Activated CD4-positive, alpha-beta T cell treated with anti-CD3 and anti-CD28 coated beads, Interleukin-10, Interleukin-2, amounts not matched to agents 100 ng/mL and 50 ng/mL, durations not matched to agents 16 hours and 8 hours (primary cell): ENCODE data around the gene MTCL3.

ENCODE experiments used
- DNase-seq: peaks from one replicate; pipeline ENCODE4 v3.0.0-alpha.2; 2020

MTCL3 gene

GRCh38 chr6:127518710-127519468, at the start of gene MTCL3:
MTCL3 (minus strand) TSS chr6:127519335.
- peak; percentile 79 for DNase-seq

- no peak for DNase-seq
Measured at GRCh38 chr6:127567476-127567875, 48.3 kb upstream of the MTCL3 start.

DNA sequence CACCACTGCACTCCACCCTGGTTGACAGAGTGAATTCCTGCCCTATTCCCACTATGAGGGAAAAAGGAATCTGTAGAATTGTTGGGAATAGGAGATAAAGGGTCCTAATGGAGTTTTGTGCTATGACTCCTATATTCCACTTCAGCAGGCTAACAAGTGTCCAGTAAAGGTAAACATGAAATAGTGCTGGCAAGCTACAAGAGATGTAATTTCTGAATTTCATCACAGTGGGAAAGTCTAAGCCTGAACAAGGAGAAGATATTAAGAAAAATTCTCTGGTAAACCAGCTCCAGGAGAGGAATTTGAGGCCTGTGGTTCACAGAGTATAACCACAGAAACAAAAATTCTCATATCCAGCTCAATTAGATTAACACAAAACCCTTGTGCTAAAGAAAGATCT, 47.5 kb upstream of the MTCL3 start:
- no peak for DNase-seq

GRCh38 chr6:127566119-127566518, 47.0 kb upstream of the MTCL3 start:
- no peak for DNase-seq

GRCh38 chr6:127564761-127565160, 45.6 kb upstream of the MTCL3 start:
- no peak for DNase-seq

DNA sequence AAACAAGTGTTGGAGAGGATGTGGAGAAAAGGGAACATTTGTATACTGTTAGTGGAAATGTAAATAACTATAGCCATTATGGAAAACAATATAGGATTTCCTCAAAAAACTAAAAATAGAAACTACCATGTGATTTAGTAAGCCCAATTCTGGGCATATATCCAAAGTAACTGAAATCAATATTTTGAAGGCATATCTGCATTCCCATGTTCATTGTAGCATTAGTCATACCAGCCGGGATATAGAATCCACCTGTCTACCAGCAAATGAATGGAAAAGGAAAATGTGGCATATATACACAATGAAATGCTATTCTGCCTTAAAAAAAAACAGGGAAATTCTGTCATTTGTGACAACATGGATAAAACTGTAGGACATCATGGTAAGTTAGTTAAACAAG, 42.5 kb upstream of the MTCL3 start:
- DNase-seq, result no peak

DNA sequence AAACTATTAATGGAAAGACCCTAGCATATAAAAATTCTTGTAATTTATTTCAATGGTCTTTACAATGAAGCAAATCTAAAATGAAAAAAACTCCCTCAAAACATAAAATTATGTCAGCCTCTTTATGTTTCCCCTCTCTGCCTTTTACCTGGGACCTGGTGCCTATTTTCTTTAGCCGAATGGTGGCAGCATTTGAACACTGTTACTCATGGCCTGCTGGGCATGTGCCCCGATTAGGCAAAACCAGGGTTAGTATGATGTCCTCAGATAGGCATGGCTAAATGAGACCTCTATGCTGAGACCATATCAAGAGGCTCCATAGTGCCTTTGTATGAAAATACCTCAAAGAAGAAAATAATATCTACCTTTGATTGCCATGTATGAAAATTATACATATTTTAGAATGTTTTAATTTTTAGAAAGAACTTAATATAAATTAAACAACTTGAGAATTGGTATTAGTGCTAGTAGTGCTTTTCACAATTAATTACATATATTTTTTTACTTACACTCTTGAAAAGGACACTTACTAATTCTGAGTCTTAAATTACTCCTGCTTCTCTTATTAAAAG, 35.4 kb upstream of the MTCL3 start:
- DNase-seq, result peak; percentile 55

DNA sequence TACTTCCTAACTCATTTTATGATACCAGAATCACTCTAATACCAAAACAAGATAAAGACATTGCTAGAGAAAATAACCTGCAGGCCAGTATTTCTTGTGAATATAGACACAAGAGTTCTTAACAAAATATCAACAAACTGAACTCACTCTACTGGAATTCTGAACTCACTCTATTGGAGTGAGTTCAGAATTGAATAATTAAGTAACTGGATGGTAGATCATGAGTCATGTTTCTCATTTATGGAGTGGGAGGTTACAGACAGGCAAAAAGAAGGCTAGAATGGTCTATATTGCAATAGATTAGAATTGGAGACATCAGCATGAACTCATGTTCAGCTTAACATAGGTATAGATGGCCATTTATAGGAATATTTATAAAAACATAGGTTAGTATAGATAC, 31.3 kb upstream of the MTCL3 start:
- no peak for DNase-seq

DNA sequence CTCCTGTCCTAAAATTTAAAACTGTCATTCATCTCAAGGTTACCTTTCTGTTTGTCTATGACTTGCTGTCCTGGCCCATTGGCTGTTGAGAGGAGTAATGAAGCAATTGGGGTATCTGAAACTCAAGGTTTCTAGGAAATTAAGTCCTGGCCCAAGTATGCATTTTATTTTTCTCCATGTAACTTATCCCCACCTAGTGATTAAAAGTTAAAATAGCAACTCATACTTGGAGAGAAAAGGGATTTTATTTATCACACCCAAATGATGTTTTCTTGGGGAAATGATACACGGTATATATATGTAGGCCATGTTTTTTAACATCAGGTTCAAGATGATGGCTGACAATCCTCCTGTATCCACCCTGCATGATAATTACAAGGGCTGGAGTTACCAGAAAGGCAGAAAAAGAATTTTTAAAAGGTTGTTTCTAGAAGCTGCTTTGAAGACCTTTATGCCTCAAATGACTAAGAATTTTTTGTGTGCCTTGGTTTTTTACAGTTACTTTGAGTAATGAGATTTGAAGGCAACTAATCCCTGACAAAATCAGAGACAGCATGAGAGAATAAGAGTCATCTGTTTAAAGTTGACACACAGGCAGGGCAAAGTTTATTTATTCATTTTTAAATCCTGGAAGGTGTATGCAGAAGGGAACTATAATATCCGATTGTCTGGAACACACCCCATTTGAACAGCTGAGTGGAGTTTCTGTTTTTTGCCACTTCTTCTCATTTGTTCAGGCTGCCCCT, 28.9 kb upstream of the MTCL3 start:
- DNase-seq, result no peak

GRCh38 chr6:127547215-127547614, 28.1 kb upstream of the MTCL3 start:
- peak; percentile 27 for DNase-seq

- DNase-seq, result peak; percentile 13
Measured at GRCh38 chr6:127539272-127539671, 20.1 kb upstream of the MTCL3 start.

DNA sequence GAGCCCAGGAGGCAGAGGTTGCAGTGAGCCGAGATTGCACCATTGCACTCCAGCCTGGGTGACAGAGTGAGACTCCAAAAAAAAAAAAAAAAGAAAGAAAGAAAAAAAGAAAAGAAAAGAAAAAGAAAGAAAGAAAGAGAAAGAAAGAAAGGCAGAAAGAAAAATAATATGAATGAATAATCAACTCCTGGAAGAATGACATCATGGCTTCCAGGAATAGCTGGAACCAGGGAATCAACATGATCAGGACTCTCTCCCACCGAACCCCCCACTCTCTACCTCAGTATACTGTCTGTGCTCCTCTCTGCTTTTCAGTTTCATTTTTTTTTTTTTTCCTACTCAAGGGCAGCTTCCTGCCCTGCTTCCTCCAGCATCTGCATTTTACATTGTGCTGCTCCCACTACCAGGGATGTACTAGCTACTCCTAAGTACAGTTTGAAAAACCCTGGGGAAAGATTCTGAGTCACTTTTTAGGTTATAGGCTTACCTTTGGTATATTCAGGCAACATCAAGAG, 19.7 kb upstream of the MTCL3 start:
- DNase-seq, result no peak

GRCh38 chr6:127533736-127534135, 14.6 kb upstream of the MTCL3 start:
- no peak for DNase-seq

GRCh38 chr6:127533011-127533410, 13.9 kb upstream of the MTCL3 start:
- no peak for DNase-seq

DNA sequence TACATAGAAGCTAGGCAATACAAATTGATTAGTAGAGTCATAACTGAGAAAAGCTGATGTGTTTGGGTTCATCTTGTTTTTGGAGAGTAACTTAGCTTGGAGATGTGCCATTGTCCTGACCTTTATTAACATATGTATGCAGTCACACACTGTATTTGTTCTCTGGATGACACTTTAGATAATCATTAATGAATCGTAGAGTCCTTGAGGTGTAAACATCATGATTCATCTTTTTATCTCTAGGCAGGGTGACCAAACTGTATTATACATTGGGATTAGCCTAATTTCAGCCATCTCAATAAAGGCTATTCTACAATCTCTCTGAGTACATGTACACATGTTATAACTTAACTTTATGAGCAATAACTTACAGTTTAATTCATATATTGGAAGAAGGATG, 3.6 kb upstream of the MTCL3 start:
- DNase-seq, result no peak

DNA sequence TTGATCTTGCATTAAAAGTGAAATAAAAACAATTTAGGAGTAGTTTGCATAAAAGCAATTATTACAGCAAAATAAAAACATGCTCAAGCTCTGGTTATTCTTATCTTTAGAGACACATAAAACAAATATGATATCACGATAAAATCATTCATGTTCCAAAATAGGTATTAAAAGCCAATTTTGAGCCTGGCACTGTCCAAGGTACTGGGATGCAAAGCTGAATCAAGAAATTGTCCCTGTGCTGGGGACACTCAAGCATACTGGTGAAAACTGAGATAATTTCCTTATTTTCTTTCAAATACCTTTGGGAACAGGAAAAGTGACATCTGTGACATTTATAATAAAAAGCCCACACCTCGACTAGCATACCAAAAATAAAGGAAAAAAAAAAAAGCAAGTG, 931 bp upstream of the MTCL3 start:
- DNase-seq, result no peak

GRCh38 chr6:127519469-127519785, 292 bp upstream of the MTCL3 start:
- DNase-seq, result no peak

DNA sequence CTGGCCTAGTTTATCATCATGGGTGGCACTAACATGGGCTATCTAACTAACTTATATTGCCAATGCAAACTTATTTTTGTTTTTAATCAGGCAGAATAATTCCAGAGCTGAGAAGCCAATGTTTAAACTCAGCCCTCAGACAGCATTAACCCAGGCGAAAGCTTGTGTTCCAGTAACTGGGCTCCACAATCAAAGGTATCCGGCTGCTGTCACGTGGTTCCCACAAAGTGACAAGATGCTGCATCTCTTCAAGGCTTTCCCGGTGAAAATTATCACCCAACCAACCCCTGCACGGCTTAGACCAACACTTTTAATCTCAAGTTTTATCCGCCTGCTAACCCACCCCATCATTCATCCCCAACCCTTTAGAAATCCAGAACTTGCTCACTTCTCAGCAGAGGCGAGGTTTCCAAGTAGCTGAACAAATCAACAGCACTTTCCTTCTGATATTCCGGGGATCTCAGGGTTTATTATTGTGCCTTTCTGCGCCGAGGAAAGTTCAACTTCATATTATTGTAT, 885 bp downstream of the MTCL3 start:
- DNase-seq, result peak; percentile 32

DNA sequence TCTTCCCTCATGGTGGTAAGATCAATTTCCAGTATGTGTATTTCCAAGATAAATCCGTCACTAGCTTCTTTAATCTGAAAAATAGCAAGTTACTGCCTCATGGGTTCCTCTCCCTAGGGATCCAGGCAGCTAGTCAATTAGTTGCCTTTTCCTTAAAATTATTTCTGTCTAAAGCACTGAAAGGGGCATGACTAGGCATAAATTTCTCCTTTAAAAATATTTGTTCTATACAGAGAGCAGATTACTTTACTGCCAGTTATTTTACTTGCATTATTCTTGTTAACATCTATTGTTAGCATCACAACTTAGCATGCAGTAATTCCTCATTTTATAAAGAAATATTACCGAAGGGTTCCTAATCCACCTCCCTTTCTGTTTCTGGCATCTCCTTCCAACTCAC, 1.4 kb downstream of the MTCL3 start:
- no peak for DNase-seq

GRCh38 chr6:127516662-127517273, 2.4 kb downstream of the MTCL3 start:
- peak; percentile 75 for DNase-seq

DNA sequence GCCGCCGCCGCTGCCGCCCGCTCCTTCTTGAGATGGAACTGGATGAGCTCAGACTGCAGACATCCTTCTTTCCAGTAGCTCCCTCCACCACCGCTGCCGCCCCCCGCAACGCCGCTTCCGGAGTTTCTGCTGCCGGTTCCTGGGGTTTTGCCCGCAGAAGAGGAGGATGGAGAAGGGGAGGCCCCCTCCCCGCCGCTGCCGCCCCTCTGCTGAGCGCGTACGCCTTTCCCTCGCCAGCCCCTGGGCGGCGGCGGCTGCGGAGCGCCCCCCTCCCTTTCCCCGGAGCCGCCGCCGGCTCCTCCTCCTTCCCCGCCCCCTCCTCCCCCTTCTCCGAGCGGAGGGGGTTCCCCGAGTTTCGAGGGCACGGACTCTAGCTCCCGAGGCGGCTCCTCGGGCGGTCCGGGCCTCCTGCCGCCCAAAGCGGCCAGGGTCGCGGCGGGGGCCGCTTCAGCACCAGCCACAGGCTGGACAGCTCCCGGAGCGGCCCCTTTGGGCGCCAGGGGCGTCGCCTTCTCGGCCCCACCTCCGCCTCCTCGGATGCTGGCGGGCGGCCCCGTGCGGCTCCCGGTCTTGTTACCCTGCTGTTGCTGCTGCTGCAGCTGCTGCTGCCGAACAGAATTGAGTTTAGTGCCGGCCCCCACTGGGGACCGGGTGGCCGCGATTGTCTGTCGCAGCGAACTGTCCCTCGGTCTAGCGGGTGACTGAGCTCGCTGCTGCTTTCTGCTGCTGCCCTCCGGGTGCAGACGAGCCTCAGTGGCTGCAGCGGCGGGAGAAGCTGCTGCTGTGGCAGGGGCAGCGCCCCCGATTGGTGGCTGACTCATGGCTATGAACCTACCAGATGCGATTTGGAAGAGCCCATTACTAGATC, 3.1 kb downstream of the MTCL3 start:
- DNase-seq, result peak; percentile 82

DNA sequence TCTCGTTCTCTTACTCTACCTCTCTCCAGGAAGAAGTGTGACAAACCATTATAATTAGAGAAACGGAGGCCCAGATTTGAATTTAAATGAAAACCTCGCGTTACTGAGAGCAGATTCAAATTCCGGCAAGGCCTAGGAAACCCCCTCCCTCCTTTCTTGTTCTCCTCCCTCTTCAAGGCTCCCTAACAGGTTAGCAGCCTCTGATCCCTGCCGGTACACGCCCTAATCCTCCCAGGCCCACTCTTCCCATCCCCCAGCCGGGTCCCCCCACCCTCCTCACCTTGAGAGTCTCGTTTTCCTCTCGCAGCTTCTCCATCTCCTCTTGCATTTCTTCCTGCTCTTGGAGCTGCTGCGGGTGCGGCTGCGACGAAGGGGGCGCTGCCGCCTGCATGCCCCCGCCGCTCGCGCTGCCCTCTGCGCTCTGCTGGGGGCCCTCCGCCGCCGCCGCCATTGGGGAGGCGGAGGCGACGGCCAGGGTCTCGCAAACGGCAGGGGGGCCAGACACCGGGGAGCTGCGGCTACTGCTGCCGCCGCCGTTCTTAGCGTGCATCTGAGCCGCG, 3.8 kb downstream of the MTCL3 start:
- DNase-seq, result peak; percentile 45
